SH-SY5Y (cell line): Measurements from ENCODE around the gene DHRS3.

ENCODE experiments used
- GATA2 ChIP-seq: IDR thresholded peaks from 2 replicates; pipeline ENCODE4 v1.6.1; 2011; ENCODE audit warnings: mild to moderate bottlenecking, low read depth, low read length
- GATA3 ChIP-seq: IDR thresholded peaks from 2 replicates; pipeline ENCODE4 v1.6.1; 2011; ENCODE audit warnings: low read depth, mild to moderate bottlenecking, low read length, moderate library complexity

GRCh38 chr1:12536023-12536639 lies 81.9 kb downstream of the DHRS3 start:
- no peak for TF ChIP-seq GATA2
- TF ChIP-seq GATA3, result no peak
